Muscle layer of colon (tissue), 2 donors: Measurements from ENCODE around the gene BNIP5.

Experiments
- H3K27ac ChIP-seq: one replicate; pipeline ENCODE4 v1.7.0; 2013; ENCODE audit warnings: low read depth, mild to moderate bottlenecking, low read length, moderate library complexity
- H3K27me3 ChIP-seq, 2 donors: one replicate each; pipeline ENCODE4 v1.7.0; 2013; ENCODE audit warnings: low read length in 2 of 2, mild to moderate bottlenecking in 2 of 2; ENCODE audit not compliant: insufficient read depth in 2 of 2, control insufficient read depth in 1 of 2
- H3K36me3 ChIP-seq: one replicate; pipeline ENCODE4 v1.7.0; 2013; ENCODE audit warnings: mild to moderate bottlenecking, low read length; ENCODE audit not compliant: insufficient read depth
- H3K4me1 ChIP-seq: one replicate; pipeline ENCODE4 v1.7.0; 2013; ENCODE audit warnings: mild to moderate bottlenecking, low read length; ENCODE audit not compliant: insufficient read depth
- H3K4me3 ChIP-seq, 2 donors: one replicate each; pipeline ENCODE4 v1.7.0; 2013; ENCODE audit warnings: low read length in 2 of 2, low read depth in 1 of 2, mild to moderate bottlenecking in 1 of 2, moderate library complexity in 1 of 2
- H3K9ac ChIP-seq: one replicate; pipeline ENCODE4 v1.7.0; 2013; ENCODE audit warnings: low read length
- H3K9me3 ChIP-seq: one replicate; pipeline ENCODE4 v1.7.0; 2013; ENCODE audit warnings: mild to moderate bottlenecking, low read length
- donor health status: abdominal sarcoma.
- donor health status: Adenocarcinoma of cecum.

The BNIP5 gene

DNA sequence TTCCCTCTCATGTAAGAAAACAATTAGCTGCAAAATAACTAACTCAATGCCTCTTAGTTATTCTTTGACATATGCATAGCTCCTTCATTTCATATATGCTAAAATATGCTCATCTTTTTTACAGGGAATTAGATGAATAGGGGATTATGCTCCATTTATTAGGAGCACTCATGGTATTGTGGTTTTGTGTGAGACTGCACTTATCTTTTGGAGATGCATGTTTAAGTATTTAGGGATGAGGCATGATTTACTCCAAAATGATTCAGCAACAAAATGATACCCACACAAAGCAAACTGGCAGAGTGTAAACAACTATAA lies 8.8 kb downstream of the BNIP5 start:
- no peaks in the 10 kb centered on the region for H3K4me1 ChIP-seq
- H3K36me3 ChIP-seq, result no peaks in the 10 kb centered on the region
- no peaks in the 10 kb centered on the region for H3K9me3 ChIP-seq
- H3K9ac ChIP-seq, result no peak overlapping the region
- no peak overlapping the region for H3K27ac ChIP-seq
- no peak overlapping the region for H3K4me3 ChIP-seq
- no peaks in the 10 kb centered on the region for H3K27me3 ChIP-seq

DNA sequence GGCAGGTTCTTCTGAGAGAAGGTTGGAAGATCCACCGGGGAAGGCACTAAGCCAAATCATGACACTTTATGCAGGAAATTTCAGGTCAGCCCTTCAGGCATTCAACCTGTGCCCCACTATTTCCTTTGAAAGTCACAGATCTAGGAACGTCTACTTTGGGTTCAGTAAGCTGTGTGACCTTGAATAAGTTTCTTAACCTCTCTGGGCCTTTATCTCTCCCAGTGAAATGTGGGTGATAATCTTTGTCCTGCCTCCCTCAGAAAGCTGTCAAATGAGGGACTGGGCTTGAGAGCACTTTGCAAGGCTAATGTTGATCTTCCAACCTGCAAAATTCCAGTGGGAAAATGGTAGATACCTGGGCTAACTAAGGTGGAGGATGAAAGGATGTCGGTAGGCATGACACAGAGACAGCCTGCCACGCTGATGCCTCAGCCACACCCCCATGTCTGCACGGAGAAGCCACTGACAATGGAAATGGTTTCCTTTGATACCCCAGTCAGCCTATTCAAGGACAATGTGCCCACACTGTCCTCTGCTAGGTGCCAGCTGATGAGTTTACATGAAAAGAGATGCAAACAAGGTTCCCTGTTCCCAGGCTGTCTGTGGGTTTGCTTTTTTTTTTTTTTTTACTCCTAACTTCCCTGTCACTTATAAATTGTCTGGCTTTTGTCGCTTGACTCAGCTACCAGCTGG lies 9.3 kb downstream of the BNIP5 start:
- Histone ChIP-seq H3K36me3 (no peaks in the 10 kb centered on the region), H3K9ac (no peak overlapping the region), H3K4me3 (no peak overlapping the region)

DNA sequence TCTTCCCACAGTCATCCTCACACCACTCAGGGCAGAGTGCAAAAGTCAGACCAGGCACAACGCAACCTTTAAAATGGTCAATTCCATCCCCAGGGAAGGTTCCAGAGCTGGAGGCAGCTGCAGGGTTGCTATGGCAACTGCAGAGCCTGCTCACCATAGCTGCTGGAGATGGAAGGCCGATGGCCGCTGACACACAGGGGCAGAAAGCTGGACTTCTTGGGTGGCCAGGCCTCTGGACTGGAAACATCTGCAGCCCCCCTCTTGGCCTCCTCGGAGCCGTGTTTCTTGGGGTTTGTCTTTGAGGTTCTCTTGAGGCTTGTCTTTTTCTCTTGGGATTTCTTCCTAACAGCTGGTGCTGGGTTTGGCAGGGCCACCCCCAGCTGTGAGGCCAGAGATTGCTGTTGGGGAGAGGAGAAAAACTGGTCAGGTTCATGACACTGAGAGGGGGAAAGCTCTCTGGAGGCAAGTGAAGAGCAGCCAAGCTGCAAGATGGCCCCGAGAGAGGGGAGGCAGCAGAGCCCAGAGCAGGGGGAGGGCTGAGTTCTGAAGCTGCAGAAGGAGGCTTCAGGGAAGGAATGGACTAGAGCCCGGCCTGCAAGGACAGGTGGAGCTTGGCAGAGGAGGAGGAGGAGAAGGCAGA lies 10.2 kb downstream of the BNIP5 start:
- H3K4me3 ChIP-seq, result no peak overlapping the region
- no peaks in the 10 kb centered on the region for H3K4me1 ChIP-seq
- no peaks in the 10 kb centered on the region for H3K27me3 ChIP-seq
- no peaks in the 10 kb centered on the region for H3K9me3 ChIP-seq
- no peak overlapping the region for H3K27ac ChIP-seq
- H3K36me3 ChIP-seq, result no peaks in the 10 kb centered on the region
- H3K9ac ChIP-seq, result no peak overlapping the region

More for the DNA sequence above, 9.3 kb downstream of the BNIP5 start:
- Histone ChIP-seq H3K27me3 (no peaks in the 10 kb centered on the region), H3K4me1 (no peaks in the 10 kb centered on the region), H3K9me3 (no peaks in the 10 kb centered on the region), H3K27ac (no peak overlapping the region)

DNA sequence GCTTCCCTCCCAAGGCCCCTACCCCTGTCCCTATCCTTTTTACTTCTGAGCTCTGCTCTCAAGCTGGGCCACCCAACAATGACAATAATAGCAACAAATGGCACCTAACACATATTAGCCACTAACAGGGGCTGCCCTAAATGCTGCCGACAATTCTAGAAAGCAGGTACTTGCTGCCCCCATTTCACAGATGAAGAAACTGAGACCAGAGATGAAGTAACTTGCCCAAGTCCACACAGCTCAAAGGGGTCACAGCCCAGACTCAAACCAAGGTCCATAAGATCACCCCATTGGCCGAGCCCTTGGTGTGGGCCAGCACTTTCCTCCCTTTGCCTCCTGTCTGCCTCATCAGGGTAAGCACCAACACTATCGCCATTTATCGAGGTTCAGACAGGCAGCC lies 12.0 kb downstream of the BNIP5 start:
- H3K36me3 ChIP-seq, result no peaks in the 10 kb centered on the region
- H3K9ac ChIP-seq, result no peak overlapping the region
- no peak overlapping the region for H3K4me3 ChIP-seq
- H3K27me3 ChIP-seq, result no peaks in the 10 kb centered on the region
- no peaks in the 10 kb centered on the region for H3K4me1 ChIP-seq
- no peak overlapping the region for H3K27ac ChIP-seq
- no peaks in the 10 kb centered on the region for H3K9me3 ChIP-seq

DNA sequence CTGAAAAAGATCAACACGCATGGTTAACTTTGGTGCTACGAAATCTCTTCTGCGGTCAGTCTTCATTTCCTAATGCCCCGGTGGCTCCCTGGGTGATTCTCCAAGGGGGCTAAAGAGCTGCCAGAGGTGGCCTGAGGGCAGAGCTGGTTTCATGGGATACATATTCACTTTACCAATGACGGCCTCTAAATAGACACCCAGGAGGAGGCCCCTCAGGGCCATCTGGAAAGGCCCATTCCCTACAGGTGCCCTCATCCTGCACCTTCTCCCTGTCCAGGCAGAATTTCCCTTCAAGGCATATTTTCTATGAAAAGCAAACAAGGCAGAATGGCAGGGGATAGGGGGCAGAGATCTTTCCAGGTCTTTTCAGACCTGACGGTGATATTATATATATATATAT lies 12.5 kb downstream of the BNIP5 start:
- no peak overlapping the region for H3K4me3 ChIP-seq
- H3K4me1 ChIP-seq, result no peaks in the 10 kb centered on the region
- no peak overlapping the region for H3K27ac ChIP-seq
- H3K9me3 ChIP-seq, result no peaks in the 10 kb centered on the region
- no peaks in the 10 kb centered on the region for H3K36me3 ChIP-seq
- no peak overlapping the region for H3K9ac ChIP-seq
- H3K27me3 ChIP-seq, result no peaks in the 10 kb centered on the region

DNA sequence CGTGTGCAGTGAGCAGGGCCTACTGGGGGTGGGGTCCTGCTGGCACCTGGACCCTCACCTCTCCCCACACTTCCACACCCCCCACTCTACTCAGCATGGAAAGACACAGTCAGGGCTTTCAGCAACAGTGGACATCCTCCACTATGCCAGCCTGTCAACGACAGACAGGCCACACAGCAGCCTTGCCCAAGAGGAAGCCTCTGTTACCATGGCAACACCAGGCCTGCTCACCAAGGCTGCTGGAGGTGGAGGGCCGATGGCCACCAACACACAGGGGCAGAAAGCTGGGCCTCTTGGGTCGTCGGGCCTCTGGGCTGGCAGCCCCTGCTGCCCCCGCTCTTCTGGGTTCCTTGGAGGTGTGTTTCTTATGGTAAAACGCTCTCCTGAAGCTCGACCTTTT lies 13.6 kb downstream of the BNIP5 start:
- Histone ChIP-seq H3K27me3 (no peaks in the 10 kb centered on the region), H3K36me3 (no peaks in the 10 kb centered on the region), H3K27ac (no peak overlapping the region), H3K9ac (no peak overlapping the region), H3K4me1 (no peaks in the 10 kb centered on the region), H3K9me3 (no peaks in the 10 kb centered on the region), H3K4me3 (no peak overlapping the region)

DNA sequence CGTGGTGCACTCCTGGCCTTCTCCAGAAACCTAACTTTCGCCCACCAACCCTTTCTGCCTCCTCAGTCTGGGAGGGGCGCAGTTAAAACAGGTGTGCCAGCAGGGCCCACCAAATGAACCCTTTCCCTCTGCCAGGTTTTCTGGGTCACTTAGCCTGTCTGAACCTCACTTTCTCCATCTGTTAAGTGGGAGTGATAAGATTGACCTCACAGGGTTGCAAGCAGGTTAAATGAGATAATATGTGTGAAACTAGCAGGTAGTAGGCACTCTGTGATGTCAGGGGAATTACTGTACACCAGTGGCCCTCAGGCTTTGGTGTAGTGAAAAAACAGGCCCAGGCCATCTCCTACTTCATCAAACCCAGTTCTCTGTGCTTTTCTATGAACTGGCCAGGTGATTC lies 14.1 kb downstream of the BNIP5 start:
- H3K27me3 ChIP-seq, result no peaks in the 10 kb centered on the region
- no peaks in the 10 kb centered on the region for H3K36me3 ChIP-seq
- no peaks in the 10 kb centered on the region for H3K4me1 ChIP-seq
- H3K4me3 ChIP-seq, result no peak overlapping the region
- no peak overlapping the region for H3K9ac ChIP-seq
- H3K27ac ChIP-seq, result no peak overlapping the region
- no peaks in the 10 kb centered on the region for H3K9me3 ChIP-seq

DNA sequence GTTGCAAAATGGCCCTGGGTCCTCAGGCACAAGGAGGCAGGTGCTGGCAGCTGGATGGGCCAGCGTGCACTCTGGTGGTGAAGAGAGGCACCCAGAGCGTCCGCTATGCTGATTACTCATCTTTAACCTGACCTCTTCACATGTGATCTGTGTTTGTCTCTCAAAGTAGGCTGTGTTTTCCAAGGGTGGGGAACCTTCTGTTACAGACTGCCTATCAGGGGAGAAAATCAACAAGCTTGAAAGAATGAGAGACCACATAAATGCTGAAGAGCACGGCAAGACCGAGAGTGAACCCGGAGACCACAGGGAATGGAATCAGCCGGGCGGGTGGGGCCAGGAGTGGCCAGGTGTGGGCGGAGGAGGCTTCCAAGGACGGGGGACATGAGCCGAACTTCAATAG lies 16.2 kb downstream of the BNIP5 start:
- Histone ChIP-seq H3K9ac (no peak overlapping the region), H3K27me3 (no peaks in the 10 kb centered on the region), H3K9me3 (no peaks in the 10 kb centered on the region), H3K4me1 (no peaks in the 10 kb centered on the region), H3K27ac (no peak overlapping the region), H3K36me3 (no peaks in the 10 kb centered on the region), H3K4me3 (no peak overlapping the region)

DNA sequence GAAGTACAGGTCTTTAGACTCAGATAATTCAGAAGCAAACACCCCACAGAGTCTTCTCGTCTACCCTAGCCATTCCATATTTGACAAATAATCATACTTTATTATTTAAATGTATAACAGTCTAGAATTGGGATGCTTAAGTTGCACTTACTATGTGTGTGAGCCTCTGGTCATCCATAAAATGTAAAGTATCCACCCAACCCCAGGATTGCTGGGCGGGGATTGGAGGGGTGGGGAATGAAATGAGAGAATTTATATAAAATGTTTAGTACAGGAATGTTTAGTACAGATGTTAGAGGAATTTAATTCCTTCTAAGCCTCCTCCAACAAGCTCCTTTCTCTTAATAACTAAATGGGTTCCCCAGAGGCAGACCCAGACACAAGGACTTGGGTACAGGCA lies 16.9 kb downstream of the BNIP5 start:
- H3K4me3 ChIP-seq, result no peak overlapping the region
- no peaks in the 10 kb centered on the region for H3K27me3 ChIP-seq
- no peaks in the 10 kb centered on the region for H3K36me3 ChIP-seq
- no peaks in the 10 kb centered on the region for H3K4me1 ChIP-seq
- no peak overlapping the region for H3K27ac ChIP-seq
- H3K9me3 ChIP-seq, result no peaks in the 10 kb centered on the region
- H3K9ac ChIP-seq, result no peak overlapping the region

DNA sequence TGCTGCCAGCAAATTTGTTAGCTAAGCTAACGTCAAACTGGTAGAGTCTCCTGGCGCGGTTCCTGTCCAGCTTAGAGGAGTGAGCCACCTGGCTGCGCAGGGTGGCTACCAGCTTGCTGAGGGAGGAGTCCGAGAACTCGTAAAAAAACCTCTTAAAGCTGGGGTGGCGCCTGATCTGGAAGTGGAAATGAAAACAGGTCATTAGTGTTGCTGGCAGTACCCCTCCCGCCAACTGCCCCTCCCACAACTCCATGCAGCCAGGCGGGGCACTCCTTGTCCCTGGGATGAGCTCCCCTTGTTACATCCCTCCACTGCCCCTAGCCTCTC lies 17.3 kb downstream of the BNIP5 start:
- Histone ChIP-seq H3K9ac (no peak overlapping the region), H3K27ac (no peak overlapping the region)

DNA sequence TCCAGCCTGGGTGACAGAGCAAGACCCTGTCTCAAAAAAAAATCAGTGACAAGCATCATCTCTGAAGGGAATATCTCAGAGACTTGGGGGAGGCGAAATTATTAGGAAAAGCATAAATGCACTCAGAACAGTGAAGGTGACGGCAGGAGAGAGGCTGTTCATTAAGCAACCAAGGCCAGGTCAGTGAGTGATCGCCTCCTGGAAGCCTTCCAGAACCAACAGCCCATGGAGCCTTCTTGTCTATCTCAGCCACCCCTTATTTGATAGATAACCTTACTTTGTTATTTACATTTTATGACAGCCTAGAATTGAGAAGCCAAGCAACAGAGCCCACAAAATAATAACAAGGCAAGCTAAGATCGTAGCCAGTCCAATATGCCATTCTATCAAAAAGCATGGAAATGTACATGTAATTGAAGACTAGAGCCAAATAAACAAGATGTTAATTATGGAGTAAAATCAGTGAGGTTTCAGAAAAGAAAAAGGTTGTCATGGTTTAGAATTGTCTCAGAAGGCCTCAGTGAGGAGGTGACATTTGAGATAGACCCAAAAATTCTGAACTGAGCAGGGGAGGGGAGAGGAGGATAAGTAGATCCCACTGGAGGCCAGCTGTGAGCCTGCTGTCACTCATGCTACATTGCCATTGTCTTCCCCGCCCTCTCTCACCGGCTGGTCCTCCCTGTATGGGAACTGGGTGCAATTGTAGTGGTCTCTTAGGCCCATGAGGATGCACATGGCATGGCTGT lies 17.8 kb downstream of the BNIP5 start:
- Histone ChIP-seq H3K4me3 (no peak overlapping the region), H3K9ac (no peak overlapping the region), H3K27ac (no peak overlapping the region), H3K4me1 (no peaks in the 10 kb centered on the region), H3K27me3 (no peaks in the 10 kb centered on the region), H3K9me3 (no peaks in the 10 kb centered on the region), H3K36me3 (no peaks in the 10 kb centered on the region)

More for the DNA sequence above, 17.3 kb downstream of the BNIP5 start:
- Histone ChIP-seq H3K36me3 (no peaks in the 10 kb centered on the region), H3K27me3 (no peaks in the 10 kb centered on the region), H3K9me3 (no peaks in the 10 kb centered on the region), H3K4me3 (no peak overlapping the region), H3K4me1 (no peaks in the 10 kb centered on the region)

DNA sequence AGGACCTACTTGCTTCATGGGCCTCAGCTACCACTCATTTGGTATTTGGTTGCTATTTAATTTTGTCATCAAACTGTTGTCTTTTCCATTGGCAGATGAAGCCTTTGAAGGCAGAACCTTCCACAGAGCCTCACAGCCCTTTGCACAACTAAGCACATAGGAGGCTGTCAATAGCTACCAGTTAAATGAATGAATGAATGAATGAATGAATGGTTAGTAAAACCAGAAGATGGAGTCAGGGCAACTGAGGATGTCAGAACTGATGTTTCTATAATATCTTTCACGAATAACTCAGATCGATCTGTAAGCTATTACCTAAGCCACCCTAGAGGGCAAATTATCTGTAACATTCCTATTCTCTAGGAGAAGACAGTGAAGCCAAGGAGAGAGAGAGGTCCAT lies 19.1 kb downstream of the BNIP5 start:
- H3K4me1 ChIP-seq, result no peaks in the 10 kb centered on the region
- H3K9ac ChIP-seq, result no peak overlapping the region
- no peaks in the 10 kb centered on the region for H3K27me3 ChIP-seq
- H3K4me3 ChIP-seq, result no peak overlapping the region
- H3K27ac ChIP-seq, result no peak overlapping the region
- no peaks in the 10 kb centered on the region for H3K36me3 ChIP-seq
- no peaks in the 10 kb centered on the region for H3K9me3 ChIP-seq
